T-helper 2 cell treated with Interferon-gamma antibody and Interleukin-4, amounts not matched to agents 5 μg/mL and 100 μg/mL, for 36 hours (primary cell): ENCODE measurements around the gene ZNF556.

ENCODE experiments used
- DNase-seq: peaks from one replicate; pipeline ENCODE4 v3.0.0; 2021; ENCODE audit warnings: low spot score
- H3K27ac Mint-ChIP-seq: one replicate; pipeline ENCODE4 v1.8.0; 2021; ENCODE audit warnings: mild to moderate bottlenecking, mixed read lengths
- H3K27me3 Mint-ChIP-seq: one replicate; pipeline ENCODE4 v1.8.0; 2021; ENCODE audit warnings: low read depth, mixed read lengths
- H3K36me3 Mint-ChIP-seq: one replicate; pipeline ENCODE4 v1.8.0; 2021; ENCODE audit warnings: low read depth, mixed read lengths
- H3K4me1 Mint-ChIP-seq: one replicate; pipeline ENCODE4 v1.8.0; 2021; ENCODE audit warnings: low read depth, mixed read lengths
- H3K4me3 Mint-ChIP-seq: one replicate; pipeline ENCODE4 v1.8.0; 2022; ENCODE audit warnings: mild to moderate bottlenecking, moderate library complexity, mixed read lengths
- H3K9me3 Mint-ChIP-seq: one replicate; pipeline ENCODE4 v1.8.0; 2021; ENCODE audit warnings: mixed read lengths

ZNF556 gene

DNA sequence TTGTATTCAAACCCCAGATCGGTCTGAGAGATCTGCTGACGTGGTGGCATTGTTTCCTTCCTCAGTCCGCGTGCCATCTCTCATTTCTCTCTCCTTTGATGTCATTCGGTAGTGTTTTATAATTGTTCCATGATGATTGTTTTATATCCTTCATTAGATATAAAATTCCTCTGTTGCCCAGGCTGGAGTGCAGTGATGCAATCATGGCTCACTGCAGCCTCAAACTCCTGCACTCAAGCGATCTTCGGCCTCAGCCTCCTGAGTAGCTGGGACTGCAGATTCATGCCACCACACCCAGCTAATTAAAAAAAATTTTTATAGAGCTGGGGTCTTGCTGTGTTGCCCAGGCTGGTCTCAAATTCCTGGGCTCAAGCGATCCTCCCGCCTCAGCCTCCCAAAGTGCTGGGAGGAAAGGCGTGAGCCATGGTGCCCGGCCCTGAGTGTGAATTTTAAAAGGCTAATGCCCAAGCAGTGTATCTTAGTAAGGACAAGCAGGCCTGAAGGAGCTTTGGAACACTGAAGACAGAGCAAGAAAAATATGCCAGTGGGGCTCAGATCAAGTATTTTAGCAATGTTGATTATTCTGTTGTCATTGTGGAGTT lies 38.9 kb downstream of the ZNF556 start:
- no peak for DNase-seq
- Mint-ChIP-seq H3K9me3 (peaks cover 18% of the 10 kb centered on the region), H3K27ac (no peak overlapping the region)

DNA sequence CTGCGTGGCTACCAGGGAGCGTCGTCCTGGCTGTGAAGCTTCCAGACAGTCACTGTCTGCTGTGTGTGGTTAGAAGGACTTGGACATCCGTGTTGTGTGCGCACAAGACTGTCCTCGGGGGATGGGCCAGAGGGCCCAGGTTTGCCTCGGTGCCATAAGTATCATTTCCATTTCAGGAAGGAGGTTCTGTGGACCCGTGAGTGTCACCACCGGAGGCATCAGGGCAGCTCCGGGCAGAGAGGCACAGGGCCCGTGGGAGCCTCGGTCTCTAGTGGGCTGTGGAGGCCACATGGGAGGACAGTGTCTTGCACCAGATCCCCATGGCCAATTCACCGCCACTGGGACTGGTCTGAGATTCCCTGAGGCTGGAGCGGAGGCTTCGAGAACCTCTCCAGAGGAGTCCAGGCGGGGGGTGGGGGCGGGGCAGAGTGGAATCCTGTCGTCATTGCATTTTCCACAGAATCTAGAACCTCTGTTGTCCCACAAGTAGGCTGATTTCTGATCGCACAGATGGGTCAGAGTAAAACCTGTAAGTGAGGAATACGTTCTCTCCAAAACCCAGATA lies 39.6 kb downstream of the ZNF556 start:
- Mint-ChIP-seq H3K4me1 (peaks cover 9% of the 10 kb centered on the region), H3K9me3 (peaks cover 21% of the 10 kb centered on the region), H3K27ac (no peak overlapping the region), H3K27me3 (no peaks in the 10 kb centered on the region), H3K36me3 (peaks cover 19% of the 10 kb centered on the region), H3K4me3 (no peak overlapping the region)
- DNase-seq: no peak

More for the DNA sequence above, 38.9 kb downstream of the ZNF556 start:
- Mint-ChIP-seq H3K4me1 (peaks cover 11% of the 10 kb centered on the region), H3K36me3 (peaks cover 15% of the 10 kb centered on the region), H3K27me3 (no peaks in the 10 kb centered on the region), H3K4me3 (no peak overlapping the region)

DNA sequence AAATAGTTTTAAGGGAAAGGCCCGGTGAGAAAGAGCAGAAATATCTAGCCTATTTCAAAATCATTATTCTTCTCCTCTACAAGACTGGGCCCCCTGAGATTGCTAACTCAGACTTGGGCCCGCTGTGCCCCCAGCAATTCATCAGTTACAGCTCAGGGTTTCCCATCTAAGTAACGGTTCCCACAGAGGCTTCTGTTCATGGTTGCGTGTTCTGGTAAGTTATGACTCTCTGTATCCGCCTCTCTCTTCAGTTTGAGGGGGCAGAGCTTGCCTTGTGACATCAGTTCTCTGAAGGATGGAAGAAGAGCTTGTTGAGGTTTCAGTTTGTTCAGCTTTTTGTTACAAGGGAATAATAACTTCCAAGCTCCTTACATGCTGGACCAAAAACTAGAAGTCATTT lies 45.2 kb downstream of the ZNF556 start:
- Mint-ChIP-seq H3K36me3 (peaks cover 63% of the 10 kb centered on the region), H3K27me3 (no peaks in the 10 kb centered on the region), H3K9me3 (peaks cover 61% of the 10 kb centered on the region), H3K4me3 (no peak overlapping the region), H3K4me1 (peaks cover 5% of the 10 kb centered on the region), H3K27ac (no peak overlapping the region)
- no peak for DNase-seq

DNA sequence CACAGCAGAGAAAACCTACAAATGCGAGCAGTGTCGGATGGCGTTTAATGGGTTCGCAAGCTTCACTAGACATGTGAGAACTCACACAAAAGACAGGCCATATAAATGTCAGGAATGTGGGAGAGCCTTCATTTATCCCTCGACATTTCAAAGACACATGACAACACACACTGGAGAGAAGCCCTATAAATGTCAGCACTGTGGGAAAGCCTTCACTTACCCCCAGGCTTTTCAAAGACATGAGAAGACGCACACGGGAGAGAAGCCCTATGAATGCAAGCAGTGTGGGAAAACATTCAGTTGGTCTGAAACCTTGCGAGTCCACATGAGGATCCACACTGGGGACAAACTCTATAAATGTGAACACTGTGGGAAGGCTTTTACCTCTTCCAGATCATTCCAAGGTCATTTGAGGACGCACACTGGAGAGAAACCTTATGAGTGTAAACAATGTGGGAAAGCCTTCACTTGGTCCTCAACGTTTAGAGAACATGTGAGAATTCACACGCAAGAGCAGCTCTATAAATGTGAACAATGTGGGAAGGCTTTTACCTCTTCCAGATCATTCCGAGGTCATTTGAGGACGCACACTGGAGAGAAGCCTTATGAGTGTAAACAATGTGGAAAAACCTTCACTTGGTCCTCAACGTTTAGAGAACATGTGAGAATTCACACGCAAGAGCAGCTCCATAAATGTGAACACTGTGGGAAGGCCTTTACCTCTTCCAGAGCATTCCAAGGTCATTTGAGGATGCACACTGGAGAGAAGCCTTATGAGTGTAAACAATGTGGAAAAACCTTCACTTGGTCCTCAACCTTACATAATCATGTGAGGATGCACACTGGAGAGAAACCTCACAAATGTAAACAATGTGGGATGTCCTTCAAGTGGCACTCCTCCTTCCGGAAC lies 50.4 kb downstream of the ZNF556 start:
- no peak for DNase-seq
- Mint-ChIP-seq H3K4me3 (no peak overlapping the region), H3K27me3 (no peaks in the 10 kb centered on the region), H3K27ac (no peak overlapping the region), H3K9me3 (peaks cover 50% of the 10 kb centered on the region), H3K4me1 (no peaks in the 10 kb centered on the region), H3K36me3 (peaks cover 58% of the 10 kb centered on the region)

DNA sequence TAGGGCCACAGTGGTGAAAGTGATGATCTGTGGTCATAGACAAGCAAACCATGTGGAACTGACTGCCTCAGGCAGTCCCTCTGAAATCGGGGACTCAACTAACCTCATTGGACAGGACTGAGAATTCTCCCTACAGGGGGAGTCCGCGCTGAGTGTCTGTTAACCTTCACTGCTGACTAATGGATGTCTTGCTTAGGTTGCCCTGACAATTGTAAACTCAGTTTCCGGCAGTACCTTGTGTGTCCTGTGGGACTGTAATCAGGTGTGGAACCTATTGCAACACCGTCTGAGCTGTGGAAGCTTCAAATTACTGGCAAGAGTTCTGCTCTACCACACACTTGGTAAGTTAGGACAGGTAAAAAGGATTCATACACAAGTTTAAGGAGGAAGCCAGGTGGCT lies 55.9 kb downstream of the ZNF556 start:
- DNase-seq: no peak
- peaks cover 18% of the 10 kb centered on the region for H3K9me3 Mint-ChIP-seq
- no peak overlapping the region for H3K4me3 Mint-ChIP-seq

DNA sequence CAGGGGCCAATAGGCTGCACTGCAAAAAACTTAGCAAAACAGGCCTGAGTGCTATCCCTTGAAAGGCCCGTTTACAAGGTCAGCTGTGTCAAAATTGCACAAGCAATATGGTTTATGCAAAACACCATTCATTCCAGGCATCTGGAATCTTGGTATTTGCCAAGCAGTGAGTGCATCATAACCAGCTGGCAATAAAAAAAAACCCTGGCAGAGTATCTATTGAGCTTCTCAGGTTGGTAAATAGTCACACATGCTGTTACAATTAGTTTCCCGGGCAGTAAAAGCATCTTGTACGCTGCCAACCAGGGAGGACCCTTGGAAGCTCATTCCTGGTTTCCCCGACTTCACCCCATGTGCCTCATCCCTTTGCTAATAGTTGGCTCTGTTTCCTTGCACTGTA lies 56.4 kb downstream of the ZNF556 start:
- H3K27ac Mint-ChIP-seq: no peak overlapping the region
- DNase-seq: no peak
- H3K36me3 Mint-ChIP-seq: peaks cover 11% of the 10 kb centered on the region

More for the DNA sequence above, 55.9 kb downstream of the ZNF556 start:
- Mint-ChIP-seq H3K27me3 (no peaks in the 10 kb centered on the region), H3K27ac (no peak overlapping the region), H3K36me3 (peaks cover 15% of the 10 kb centered on the region), H3K4me1 (no peaks in the 10 kb centered on the region)

DNA sequence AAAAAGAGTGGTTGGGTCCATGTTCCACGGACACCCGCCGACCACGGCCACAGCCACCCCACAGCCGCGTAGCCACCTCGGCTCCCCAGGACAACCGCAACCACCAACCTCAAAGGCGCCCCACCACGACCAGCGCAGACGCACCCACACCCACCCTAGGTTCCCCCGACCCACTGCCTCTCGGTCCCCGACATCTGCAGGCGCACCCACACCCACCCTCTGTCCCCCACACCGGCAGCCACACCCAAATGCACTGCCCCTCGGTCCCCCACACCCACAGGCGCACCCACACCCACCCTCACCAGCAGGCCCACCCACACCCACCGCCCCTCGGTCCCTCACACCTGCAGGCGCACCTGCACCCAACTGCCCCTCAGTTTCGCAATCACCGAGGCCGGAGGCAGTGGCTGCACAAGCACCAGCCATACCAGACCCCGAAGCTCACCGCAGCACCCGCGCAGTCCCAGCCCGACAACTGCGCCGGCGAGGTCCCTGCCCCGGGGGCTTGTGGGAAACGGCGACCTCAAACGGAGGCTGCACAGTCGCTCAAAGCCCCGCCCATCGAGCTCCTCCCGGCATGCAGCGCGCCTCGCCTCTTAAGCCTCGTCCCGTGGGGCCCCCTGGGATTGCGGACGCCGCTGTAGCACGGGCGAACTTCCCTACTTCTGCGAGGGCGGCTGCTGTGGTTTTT lies 59.4 kb downstream of the ZNF556 start:
- Mint-ChIP-seq H3K27me3 (no peaks in the 10 kb centered on the region), H3K36me3 (peaks cover 11% of the 10 kb centered on the region), H3K9me3 (peaks cover 17% of the 10 kb centered on the region), H3K4me3 (no peak overlapping the region), H3K27ac (no peak overlapping the region), H3K4me1 (no peaks in the 10 kb centered on the region)
- DNase-seq: no peak

More for the DNA sequence above, 56.4 kb downstream of the ZNF556 start:
- H3K4me3 Mint-ChIP-seq: no peak overlapping the region
- peaks cover 14% of the 10 kb centered on the region for H3K9me3 Mint-ChIP-seq
- H3K27me3 Mint-ChIP-seq: no peaks in the 10 kb centered on the region
- H3K4me1 Mint-ChIP-seq: no peaks in the 10 kb centered on the region

DNA sequence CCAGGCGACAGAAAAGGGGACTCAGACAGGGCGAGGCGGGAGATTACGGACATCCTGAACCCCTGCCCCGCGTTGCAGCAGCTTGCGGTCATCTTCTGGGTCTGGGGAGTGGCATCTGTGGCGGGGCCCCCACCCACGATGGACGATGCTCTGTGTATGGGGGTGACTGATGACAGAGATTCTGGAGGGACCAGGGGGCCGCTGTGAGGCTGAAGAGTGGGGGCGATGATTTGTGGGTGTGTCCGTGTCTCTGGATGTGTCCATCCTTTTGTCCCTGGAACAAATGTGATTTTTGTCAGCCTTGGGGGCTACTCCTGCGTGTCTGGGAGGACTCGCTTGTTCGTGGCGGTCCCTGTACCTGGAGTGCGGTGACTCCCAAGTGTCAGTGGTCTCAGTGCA lies 59.9 kb downstream of the ZNF556 start:
- Mint-ChIP-seq H3K9me3 (peaks cover 20% of the 10 kb centered on the region), H3K4me3 (no peak overlapping the region), H3K27ac (no peak overlapping the region), H3K36me3 (peaks cover 12% of the 10 kb centered on the region), H3K4me1 (no peaks in the 10 kb centered on the region), H3K27me3 (no peaks in the 10 kb centered on the region)
- no peak for DNase-seq
